Suprapubic skin (tissue), 3 donors: ENCODE data around the gene CLASRP.

Source experiments
- EP300 ChIP-seq: sonication (generic); formaldehyde crosslinking; IDR thresholded peaks from one replicate; pipeline ENCODE4 v1.6.1; 2017; ENCODE audit warnings: antibody characterized with exemption
- POLR2A ChIP-seq, 2 donors: fragments of 450-650 bp; IDR thresholded peaks; one replicate each; pipeline ENCODE4 v1.6.1; 2017; ENCODE audit warnings: antibody characterized with exemption in 2 of 2, mild to moderate bottlenecking in 2 of 2, moderate library complexity in 2 of 2
- TF ChIP-seq, protein P1 (sequence below), 2 donors: fragments of 200-600 bp in 1 of 2; fragments of 450-650 bp in 1 of 2; sonication (generic) in 1 of 2; IDR thresholded peaks; one replicate each; pipeline ENCODE4 v1.5.1; 2016 to 2019; ENCODE audit warnings: antibody characterized with exemption in 2 of 2, mild to moderate bottlenecking in 1 of 2, moderate library complexity in 1 of 2

DNA sequence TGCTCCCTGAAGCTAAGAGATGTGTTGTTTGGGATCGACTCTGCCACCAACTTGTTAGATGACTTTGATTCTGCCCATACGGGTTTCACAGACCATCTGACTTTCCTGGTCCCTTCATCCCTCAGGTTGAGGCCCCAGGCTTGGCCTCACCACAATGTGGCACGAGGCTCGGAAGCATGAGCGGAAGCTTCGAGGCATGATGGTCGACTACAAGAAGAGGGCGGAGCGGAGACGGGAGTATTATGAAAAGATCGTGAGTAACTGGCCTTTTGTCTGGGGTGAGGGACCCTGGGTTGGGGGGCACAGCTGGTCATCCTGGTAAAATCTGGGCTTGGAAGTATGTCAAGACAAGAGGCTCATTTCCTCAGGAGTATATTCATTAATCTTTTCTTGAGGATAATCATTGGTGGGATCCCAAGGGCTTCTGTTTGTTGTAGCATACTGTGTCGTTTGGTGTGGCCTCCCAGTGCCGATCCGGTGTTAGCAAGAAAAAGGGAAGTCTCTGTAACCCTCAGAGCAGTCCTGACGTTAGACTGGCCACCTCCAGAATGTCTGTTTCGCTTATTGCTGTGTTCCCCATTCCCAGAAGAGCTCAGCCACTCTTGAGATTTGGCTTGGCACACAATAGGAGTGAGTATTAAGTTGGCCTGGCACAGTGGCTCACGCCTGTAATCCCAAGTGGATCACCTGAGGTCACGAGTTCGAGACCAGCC, 1.4 kb downstream of the CLASRP start:
- TF ChIP-seq POLR2A (IDR thresholded peaks at IDR 0.05) (no peak), EP300 (no peak)
- TF ChIP-seq, protein P1, sequence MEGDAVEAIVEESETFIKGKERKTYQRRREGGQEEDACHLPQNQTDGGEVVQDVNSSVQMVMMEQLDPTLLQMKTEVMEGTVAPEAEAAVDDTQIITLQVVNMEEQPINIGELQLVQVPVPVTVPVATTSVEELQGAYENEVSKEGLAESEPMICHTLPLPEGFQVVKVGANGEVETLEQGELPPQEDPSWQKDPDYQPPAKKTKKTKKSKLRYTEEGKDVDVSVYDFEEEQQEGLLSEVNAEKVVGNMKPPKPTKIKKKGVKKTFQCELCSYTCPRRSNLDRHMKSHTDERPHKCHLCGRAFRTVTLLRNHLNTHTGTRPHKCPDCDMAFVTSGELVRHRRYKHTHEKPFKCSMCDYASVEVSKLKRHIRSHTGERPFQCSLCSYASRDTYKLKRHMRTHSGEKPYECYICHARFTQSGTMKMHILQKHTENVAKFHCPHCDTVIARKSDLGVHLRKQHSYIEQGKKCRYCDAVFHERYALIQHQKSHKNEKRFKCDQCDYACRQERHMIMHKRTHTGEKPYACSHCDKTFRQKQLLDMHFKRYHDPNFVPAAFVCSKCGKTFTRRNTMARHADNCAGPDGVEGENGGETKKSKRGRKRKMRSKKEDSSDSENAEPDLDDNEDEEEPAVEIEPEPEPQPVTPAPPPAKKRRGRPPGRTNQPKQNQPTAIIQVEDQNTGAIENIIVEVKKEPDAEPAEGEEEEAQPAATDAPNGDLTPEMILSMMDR (IDR thresholded peaks at IDR 0.05) = no peak
